ENCODE measurements around the gene FBXW7. TPM values are rescaled to one million over a fixed set of nuclear protein-coding genes. Genes with fewer than 3 reads are reported as not detected.

FBXW7 gene
- total RNA-seq, 1 experiment from 2014 or later, result 23.0 TPM

GRCh38 chr4:152575533-152575932 lies 39.6 kb upstream of the FBXW7 start (continued):
- no peak for TF ChIP-seq ZNF532 (CRISPR knock-in tag; IDR thresholded peaks at IDR 0.05; ENCODE audit: borderline replicate concordance)

- no peak for DNase-seq (ENCODE audit: low spot score)
- Mint-ChIP-seq H3K4me1 (peaks cover 5% of the 10 kb centered on the region), H3K36me3 (no peaks in the 10 kb centered on the region), H3K9me3 (peaks cover 3% of the 10 kb centered on the region; the same call in 1 of the 2 replicates), H3K4me3 (no peak overlapping the region), H3K27ac (no peak overlapping the region), H3K27me3 (ENCODE audit: low read depth) (no peaks in the 10 kb centered on the region)
- no peak for TF ChIP-seq USF2 (CRISPR knock-in tag; IDR thresholded peaks at IDR 0.05)
- no peak for TF ChIP-seq GABPB1 (CRISPR knock-in tag; IDR thresholded peaks at IDR 0.05)
- TF ChIP-seq ETV6 (CRISPR knock-in tag; IDR thresholded peaks at IDR 0.05), result no peak
- no peak for TF ChIP-seq E2F4 (CRISPR knock-in tag; IDR thresholded peaks at IDR 0.05; ENCODE audit: borderline replicate concordance, low read depth)
- TF ChIP-seq ATF1 (CRISPR knock-in tag; IDR thresholded peaks at IDR 0.05), result no peak
- TF ChIP-seq NR2C2 (CRISPR knock-in tag; IDR thresholded peaks at IDR 0.05), result no peak
- no peak for TF ChIP-seq SOX15 (CRISPR knock-in tag; IDR thresholded peaks at IDR 0.05)
- TF ChIP-seq GTF2I (CRISPR knock-in tag; conservative IDR thresholded peaks at IDR 0.05), result no peak
- no peak for TF ChIP-seq NR3C1 (CRISPR knock-in tag; conservative IDR thresholded peaks at IDR 0.05; ENCODE audit: low read depth)
- TF ChIP-seq NR1H2 (CRISPR knock-in tag; IDR thresholded peaks at IDR 0.05), result no peak
- no peak for TF ChIP-seq ATF2 (CRISPR knock-in tag; IDR thresholded peaks at IDR 0.05; ENCODE audit: borderline replicate concordance, low read depth)
- TF ChIP-seq CTCF (IDR thresholded peaks at IDR 0.05), result no peak
- no peak for TF ChIP-seq ZNF416 (CRISPR knock-in tag; IDR thresholded peaks at IDR 0.05)
- no peak for TF ChIP-seq ZNF423 (CRISPR knock-in tag; IDR thresholded peaks at IDR 0.05)
- no peak for TF ChIP-seq CBFB (CRISPR knock-in tag; IDR thresholded peaks at IDR 0.05; ENCODE audit: low read depth)
- TF ChIP-seq RELA (CRISPR knock-in tag; IDR thresholded peaks at IDR 0.05; ENCODE audit: borderline replicate concordance), result no peak
- TF ChIP-seq TEAD4 (CRISPR knock-in tag; IDR thresholded peaks at IDR 0.05), result no peak
- no peak for ATAC-seq
- ChIA-PET CTCF (no interaction called here), POLR2A (no interaction called here)
Measured at GRCh38 chr4:152573861-152574260, 38.0 kb upstream of the FBXW7 start.

Data from WTC11 (cell line).